Measurements from ENCODE around the gene NOX3.

NOX3 gene

DNA sequence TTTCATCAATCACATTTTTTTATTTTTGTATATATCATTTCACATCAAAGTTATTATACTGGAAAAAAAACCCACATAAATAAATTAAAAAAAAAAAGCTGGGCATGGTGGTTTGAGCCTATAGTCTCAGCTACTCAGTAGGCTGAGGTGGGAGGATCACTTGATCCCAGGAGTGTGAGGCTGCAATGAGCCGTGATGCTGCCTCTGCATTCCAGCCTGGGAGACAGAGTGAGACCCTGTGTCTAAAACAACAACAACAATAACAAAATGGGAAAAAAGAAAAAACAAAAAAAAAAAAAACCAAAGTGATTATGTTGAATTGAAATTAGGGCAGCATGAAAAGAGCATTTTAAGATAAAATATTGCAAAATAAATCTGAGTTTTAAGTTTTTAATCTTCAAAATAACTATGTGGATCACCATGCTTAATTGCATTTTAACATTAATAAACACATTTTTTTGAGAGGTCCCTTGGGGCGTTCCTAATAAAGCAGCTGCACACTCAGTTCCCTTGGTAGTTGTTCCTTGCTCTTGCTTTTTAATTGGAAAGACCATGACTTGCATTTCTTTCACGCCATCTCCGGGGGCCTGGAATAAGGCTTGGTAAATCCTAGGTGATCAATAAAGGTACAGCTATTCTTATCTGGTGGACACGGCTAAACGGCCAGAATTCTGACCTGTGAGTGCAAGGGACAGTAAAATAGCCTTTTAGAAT lies 15.1 kb downstream of the NOX3 start:
- H4K12ac ChIP-seq (ENCODE audit: low read depth, low read length) = no peak overlapping the region
- H3K14ac ChIP-seq (ENCODE audit: low read length) = no peak overlapping the region
- H3K27ac ChIP-seq (ENCODE audit: low read depth, low read length) = no peak overlapping the region
- no peaks in the 10 kb centered on the region for H3K27me3 ChIP-seq (ENCODE audit: insufficient read depth, low read length)
- H3K9ac ChIP-seq (ENCODE audit: low read length) = no peak overlapping the region
- H2BK5ac ChIP-seq (ENCODE audit: low read depth, low read length, poor library complexity) = no peak overlapping the region
- no peak overlapping the region for H2BK12ac ChIP-seq (ENCODE audit: low read length)
- no peaks in the 10 kb centered on the region for H3K79me2 ChIP-seq (ENCODE audit: control insufficient read depth, insufficient read depth, low read length, poor library complexity)
- H3K4me2 ChIP-seq (ENCODE audit: low read length) = no peak overlapping the region
- H2BK120ac ChIP-seq (ENCODE audit: insufficient read depth, low read length, poor library complexity) = no peak overlapping the region
- no peak overlapping the region for H3K18ac ChIP-seq (ENCODE audit: low read length)
- H3K23ac ChIP-seq (ENCODE audit: low read length) = no peak overlapping the region
- H4K8ac ChIP-seq (ENCODE audit: low read depth, low read length) = no peak overlapping the region
- no peak overlapping the region for H3K4ac ChIP-seq (ENCODE audit: low read depth, low read length)
- no peaks in the 10 kb centered on the region for H3K36me3 ChIP-seq (ENCODE audit: control insufficient read depth in 1 of 2, insufficient read depth in 2 of 2, low read length in 2 of 2)
- no peaks in the 10 kb centered on the region for H3K4me1 ChIP-seq (ENCODE audit: control insufficient read depth in 1 of 2, insufficient read depth in 2 of 2, low read length in 2 of 2)
- H3K4me3 ChIP-seq (ENCODE audit: low read depth, low read length) = no peak overlapping the region
- no peaks in the 10 kb centered on the region for H3K9me3 ChIP-seq (ENCODE audit: insufficient read depth, low read depth, low read length)
- DNase-seq = no peak
- WGBS (ENCODE audit: extremely low coverage, insufficient coverage, insufficient read length) = no CpG with 5 or more reads among the region's 6 CpGs
- H2AK5ac ChIP-seq (ENCODE audit: low read length) = no peak overlapping the region
- H3K79me1 ChIP-seq (ENCODE audit: low read length) = no peaks in the 10 kb centered on the region
- no peak overlapping the region for H4K91ac ChIP-seq (ENCODE audit: low read depth, low read length)
- H2AFZ ChIP-seq (ENCODE audit: insufficient read depth, low read length, poor library complexity) = no peak overlapping the region

DNA sequence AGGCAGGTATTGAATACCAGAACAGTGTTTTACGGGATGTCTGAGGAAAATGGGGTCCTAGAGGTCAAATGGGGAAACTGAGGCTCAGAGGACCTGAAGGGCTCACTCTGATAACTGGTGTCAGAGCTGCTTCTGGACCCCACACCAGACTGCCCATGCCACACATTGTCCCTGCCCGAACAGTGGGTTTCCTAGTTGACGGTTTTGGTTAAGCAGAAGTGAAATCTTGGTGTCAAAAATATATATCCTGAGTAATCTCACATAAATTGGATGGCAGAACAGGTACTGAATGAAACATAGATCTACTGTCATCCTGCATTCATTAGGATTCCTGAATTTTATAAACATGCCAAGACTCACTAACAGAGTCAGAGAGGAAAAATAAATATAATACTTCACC lies 16.3 kb downstream of the NOX3 start:
- no peak for DNase-seq
- H3K79me2 ChIP-seq (ENCODE audit: control insufficient read depth, insufficient read depth, low read length, poor library complexity) = no peaks in the 10 kb centered on the region
- H4K91ac ChIP-seq (ENCODE audit: low read depth, low read length) = no peak overlapping the region
- no peak overlapping the region for H4K12ac ChIP-seq (ENCODE audit: low read depth, low read length)
- H3K4ac ChIP-seq (ENCODE audit: low read depth, low read length) = no peak overlapping the region
- no peak overlapping the region for H4K8ac ChIP-seq (ENCODE audit: low read depth, low read length)
- no peak overlapping the region for H3K9ac ChIP-seq (ENCODE audit: low read length)
- no peak overlapping the region for H2AK5ac ChIP-seq (ENCODE audit: low read length)
- no peaks in the 10 kb centered on the region for H3K27me3 ChIP-seq (ENCODE audit: insufficient read depth, low read length)
- H2BK120ac ChIP-seq (ENCODE audit: insufficient read depth, low read length, poor library complexity) = no peak overlapping the region
- no CpG with 5 or more reads among the region's 3 CpGs for WGBS (ENCODE audit: extremely low coverage, insufficient coverage, insufficient read length)
- H3K4me1 ChIP-seq (ENCODE audit: control insufficient read depth in 1 of 2, insufficient read depth in 2 of 2, low read length in 2 of 2) = no peaks in the 10 kb centered on the region
- no peak overlapping the region for H3K14ac ChIP-seq (ENCODE audit: low read length)
- no peak overlapping the region for H2BK12ac ChIP-seq (ENCODE audit: low read length)
- no peaks in the 10 kb centered on the region for H3K36me3 ChIP-seq (ENCODE audit: control insufficient read depth in 1 of 2, insufficient read depth in 2 of 2, low read length in 2 of 2)
- no peak overlapping the region for H3K4me2 ChIP-seq (ENCODE audit: low read length)
- no peak overlapping the region for H3K4me3 ChIP-seq (ENCODE audit: low read depth, low read length)
- no peak overlapping the region for H3K27ac ChIP-seq (ENCODE audit: low read depth, low read length)
- no peaks in the 10 kb centered on the region for H3K9me3 ChIP-seq (ENCODE audit: insufficient read depth, low read depth, low read length)
- H3K18ac ChIP-seq (ENCODE audit: low read length) = no peak overlapping the region
- no peak overlapping the region for H3K23ac ChIP-seq (ENCODE audit: low read length)
- H2AFZ ChIP-seq (ENCODE audit: insufficient read depth, low read length, poor library complexity) = no peak overlapping the region
- no peaks in the 10 kb centered on the region for H3K79me1 ChIP-seq (ENCODE audit: low read length)
- no peak overlapping the region for H2BK5ac ChIP-seq (ENCODE audit: low read depth, low read length, poor library complexity)

DNA sequence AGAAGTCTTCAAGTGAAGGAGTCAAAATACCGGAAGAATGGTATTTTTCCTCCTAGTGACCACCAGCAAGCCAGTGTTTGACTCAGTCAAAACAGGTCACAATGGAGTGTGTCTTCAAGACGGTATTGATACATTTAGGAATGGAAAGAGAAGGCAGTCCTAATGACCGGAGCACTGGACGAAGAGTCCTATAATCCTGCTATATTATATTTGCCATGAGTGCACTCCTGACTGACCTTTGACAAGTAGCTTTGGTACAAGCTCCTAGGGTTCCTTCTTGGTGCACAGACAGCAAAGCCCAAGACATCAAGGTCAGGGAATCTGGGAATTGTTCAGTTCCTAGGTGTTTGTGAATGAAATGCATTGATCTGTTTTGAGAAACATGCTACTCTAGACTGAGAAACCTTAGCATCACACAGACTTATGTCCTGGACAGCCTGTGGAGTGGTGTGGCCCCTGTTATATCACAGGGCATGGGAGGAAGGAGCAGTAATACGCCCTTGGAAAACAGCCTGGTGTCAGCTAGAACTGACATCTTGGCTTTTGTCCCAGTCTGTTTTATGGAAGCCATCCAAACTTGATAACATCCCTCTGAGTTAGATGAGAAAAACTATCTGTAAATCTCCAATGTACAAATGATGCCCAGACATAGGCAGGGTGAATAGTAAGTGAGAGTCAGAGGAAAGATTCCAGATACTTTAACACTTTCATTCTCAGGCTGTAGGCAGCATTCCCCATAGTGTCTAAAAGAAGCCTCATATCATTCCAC lies 18.5 kb downstream of the NOX3 start:
- H3K14ac ChIP-seq (ENCODE audit: low read length) = no peak overlapping the region
- DNase-seq = no peak
- no peak overlapping the region for H3K18ac ChIP-seq (ENCODE audit: low read length)
- no peak overlapping the region for H3K4me2 ChIP-seq (ENCODE audit: low read length)
- no CpG with 5 or more reads among the region's 5 CpGs for WGBS (ENCODE audit: extremely low coverage, insufficient coverage, insufficient read length)
- no peaks in the 10 kb centered on the region for H3K4me1 ChIP-seq (ENCODE audit: control insufficient read depth in 1 of 2, insufficient read depth in 2 of 2, low read length in 2 of 2)
- H3K4me3 ChIP-seq (ENCODE audit: low read depth, low read length) = no peak overlapping the region
- H2AK5ac ChIP-seq (ENCODE audit: low read length) = no peak overlapping the region
- H4K91ac ChIP-seq (ENCODE audit: low read depth, low read length) = no peak overlapping the region
- H3K79me2 ChIP-seq (ENCODE audit: control insufficient read depth, insufficient read depth, low read length, poor library complexity) = no peaks in the 10 kb centered on the region
- no peak overlapping the region for H2BK5ac ChIP-seq (ENCODE audit: low read depth, low read length, poor library complexity)
- H4K8ac ChIP-seq (ENCODE audit: low read depth, low read length) = no peak overlapping the region
- no peak overlapping the region for H2BK120ac ChIP-seq (ENCODE audit: insufficient read depth, low read length, poor library complexity)
- no peak overlapping the region for H2AFZ ChIP-seq (ENCODE audit: insufficient read depth, low read length, poor library complexity)
- H3K27ac ChIP-seq (ENCODE audit: low read depth, low read length) = no peak overlapping the region
- H3K79me1 ChIP-seq (ENCODE audit: low read length) = no peaks in the 10 kb centered on the region
- H3K9me3 ChIP-seq (ENCODE audit: insufficient read depth, low read depth, low read length) = no peaks in the 10 kb centered on the region
- H3K9ac ChIP-seq (ENCODE audit: low read length) = no peak overlapping the region
- H3K36me3 ChIP-seq (ENCODE audit: control insufficient read depth in 1 of 2, insufficient read depth in 2 of 2, low read length in 2 of 2) = no peaks in the 10 kb centered on the region
- no peak overlapping the region for H2BK12ac ChIP-seq (ENCODE audit: low read length)
- no peak overlapping the region for H4K12ac ChIP-seq (ENCODE audit: low read depth, low read length)
- no peak overlapping the region for H3K4ac ChIP-seq (ENCODE audit: low read depth, low read length)
- no peak overlapping the region for H3K23ac ChIP-seq (ENCODE audit: low read length)
- H3K27me3 ChIP-seq (ENCODE audit: insufficient read depth, low read length) = no peaks in the 10 kb centered on the region

DNA sequence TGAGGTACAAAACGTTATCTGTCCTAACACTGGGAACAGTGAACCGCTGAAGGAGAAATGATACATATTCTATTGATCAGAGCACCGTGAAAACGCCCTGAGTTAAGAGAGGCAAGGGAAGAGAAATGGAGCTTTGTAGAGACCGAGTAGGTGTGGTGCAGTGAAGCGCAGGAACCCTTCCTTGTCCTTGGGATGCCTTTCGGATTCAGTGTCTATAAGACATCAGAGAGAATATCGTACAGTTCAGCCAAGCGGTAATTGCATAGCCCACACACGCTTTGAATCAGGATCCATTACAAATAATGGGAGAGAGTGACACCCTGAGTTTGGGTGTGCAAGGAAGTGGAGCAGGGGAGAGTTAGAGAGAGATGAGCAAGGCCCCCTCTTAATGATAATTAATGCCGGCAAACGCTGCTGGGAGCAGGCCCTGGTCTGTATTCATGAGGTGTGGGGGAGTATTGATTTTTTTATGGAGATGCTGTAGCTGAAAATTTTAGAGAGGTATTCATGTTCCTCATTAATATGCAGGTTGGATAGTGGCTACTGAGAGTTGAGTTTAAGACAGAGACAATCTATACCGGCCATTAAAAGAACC lies 20.7 kb downstream of the NOX3 start:
- H3K4me2 ChIP-seq (ENCODE audit: low read length) = no peak overlapping the region
- no peak overlapping the region for H3K4me3 ChIP-seq (ENCODE audit: low read depth, low read length)
- no peak overlapping the region for H2BK5ac ChIP-seq (ENCODE audit: low read depth, low read length, poor library complexity)
- H3K4me1 ChIP-seq (ENCODE audit: control insufficient read depth in 1 of 2, insufficient read depth in 2 of 2, low read length in 2 of 2) = no peaks in the 10 kb centered on the region
- no peak overlapping the region for H4K12ac ChIP-seq (ENCODE audit: low read depth, low read length)
- H3K4ac ChIP-seq (ENCODE audit: low read depth, low read length) = no peak overlapping the region
- H3K27ac ChIP-seq (ENCODE audit: low read depth, low read length) = no peak overlapping the region
- no peak overlapping the region for H2BK120ac ChIP-seq (ENCODE audit: insufficient read depth, low read length, poor library complexity)
- WGBS (ENCODE audit: extremely low coverage, insufficient coverage, insufficient read length) = no CpG with 5 or more reads among the region's 13 CpGs
- no peak for DNase-seq
- H2BK12ac ChIP-seq (ENCODE audit: low read length) = no peak overlapping the region
- no peaks in the 10 kb centered on the region for H3K79me1 ChIP-seq (ENCODE audit: low read length)
- no peak overlapping the region for H3K9ac ChIP-seq (ENCODE audit: low read length)
- H3K23ac ChIP-seq (ENCODE audit: low read length) = no peak overlapping the region
- H4K91ac ChIP-seq (ENCODE audit: low read depth, low read length) = no peak overlapping the region
- no peak overlapping the region for H2AK5ac ChIP-seq (ENCODE audit: low read length)
- H4K8ac ChIP-seq (ENCODE audit: low read depth, low read length) = no peak overlapping the region
- no peaks in the 10 kb centered on the region for H3K27me3 ChIP-seq (ENCODE audit: insufficient read depth, low read length)
- no peak overlapping the region for H3K14ac ChIP-seq (ENCODE audit: low read length)
- H3K9me3 ChIP-seq (ENCODE audit: insufficient read depth, low read depth, low read length) = no peaks in the 10 kb centered on the region
- no peaks in the 10 kb centered on the region for H3K79me2 ChIP-seq (ENCODE audit: control insufficient read depth, insufficient read depth, low read length, poor library complexity)
- H3K18ac ChIP-seq (ENCODE audit: low read length) = no peak overlapping the region
- H3K36me3 ChIP-seq (ENCODE audit: control insufficient read depth in 1 of 2, insufficient read depth in 2 of 2, low read length in 2 of 2) = no peaks in the 10 kb centered on the region
- H2AFZ ChIP-seq (ENCODE audit: insufficient read depth, low read length, poor library complexity) = no peak overlapping the region

Measured in trophoblast cell (in vitro differentiated cells and primary cell).